ENCODE data around the gene SUSD3. TPM values are rescaled to one million over a fixed set of nuclear protein-coding genes. Genes with fewer than 3 reads are reported as not detected.

The SUSD3 gene
- total RNA-seq, 1 donor from 2014 or later, result not detected

GRCh38 chr9:93086447-93087224, 28.1 kb downstream of the SUSD3 start:
- TF ChIP-seq CTCF (IDR thresholded peaks at IDR 0.05), result no peak
- peak; percentile 8 for DNase-seq (ENCODE audit: low spot score)
- peaks cover 16% of the 10 kb centered on the region for H3K9me3 Mint-ChIP-seq (ENCODE audit: low read depth)
- H3K4me3 Mint-ChIP-seq (ENCODE audit: unreplicated experiment), result no peak overlapping the region
- H3K4me1 Mint-ChIP-seq (ENCODE audit: low read depth), result no peaks in the 10 kb centered on the region
- H3K27ac Mint-ChIP-seq (ENCODE audit: unreplicated experiment), result no peak overlapping the region
- no peaks in the 10 kb centered on the region for H3K27me3 Mint-ChIP-seq (ENCODE audit: low read depth)
- H3K36me3 Mint-ChIP-seq (ENCODE audit: low read depth), result peaks cover 4% of the 10 kb centered on the region

GRCh38 chr9:93087971-93088655, 29.6 kb downstream of the SUSD3 start:
- Mint-ChIP-seq H3K36me3 (ENCODE audit: low read depth) (peaks cover 4% of the 10 kb centered on the region), H3K9me3 (ENCODE audit: low read depth) (peaks cover 16% of the 10 kb centered on the region), H3K27ac (ENCODE audit: unreplicated experiment) (no peak overlapping the region), H3K4me1 (ENCODE audit: low read depth) (peaks cover 4% of the 10 kb centered on the region), H3K4me3 (ENCODE audit: unreplicated experiment) (no peak overlapping the region), H3K27me3 (ENCODE audit: low read depth) (no peaks in the 10 kb centered on the region)
- TF ChIP-seq CTCF (IDR thresholded peaks at IDR 0.05), result no peak
- DNase-seq (ENCODE audit: low spot score), result peak; percentile 61

GRCh38 chr9:93088656-93089015, 30.1 kb downstream of the SUSD3 start:
- Mint-ChIP-seq H3K4me1 (ENCODE audit: low read depth) (peaks cover 10% of the 10 kb centered on the region), H3K27ac (ENCODE audit: unreplicated experiment) (no peak overlapping the region), H3K27me3 (ENCODE audit: low read depth) (no peaks in the 10 kb centered on the region), H3K9me3 (ENCODE audit: low read depth) (peaks cover 16% of the 10 kb centered on the region), H3K4me3 (ENCODE audit: unreplicated experiment) (no peak overlapping the region), H3K36me3 (ENCODE audit: low read depth) (peaks cover 4% of the 10 kb centered on the region)
- peak; percentile 38 for DNase-seq (ENCODE audit: low spot score)
- no peak for TF ChIP-seq CTCF (IDR thresholded peaks at IDR 0.05)

GRCh38 chr9:93089024-93089423, 30.5 kb downstream of the SUSD3 start:
- Mint-ChIP-seq H3K4me3 (ENCODE audit: unreplicated experiment) (no peak overlapping the region), H3K4me1 (ENCODE audit: low read depth) (peaks cover 10% of the 10 kb centered on the region), H3K9me3 (ENCODE audit: low read depth) (peaks cover 16% of the 10 kb centered on the region), H3K27me3 (ENCODE audit: low read depth) (no peaks in the 10 kb centered on the region), H3K27ac (ENCODE audit: unreplicated experiment) (no peak overlapping the region), H3K36me3 (ENCODE audit: low read depth) (peaks cover 4% of the 10 kb centered on the region)
- no peak for TF ChIP-seq CTCF (IDR thresholded peaks at IDR 0.05)
- no peak for DNase-seq (ENCODE audit: low spot score)

DNA sequence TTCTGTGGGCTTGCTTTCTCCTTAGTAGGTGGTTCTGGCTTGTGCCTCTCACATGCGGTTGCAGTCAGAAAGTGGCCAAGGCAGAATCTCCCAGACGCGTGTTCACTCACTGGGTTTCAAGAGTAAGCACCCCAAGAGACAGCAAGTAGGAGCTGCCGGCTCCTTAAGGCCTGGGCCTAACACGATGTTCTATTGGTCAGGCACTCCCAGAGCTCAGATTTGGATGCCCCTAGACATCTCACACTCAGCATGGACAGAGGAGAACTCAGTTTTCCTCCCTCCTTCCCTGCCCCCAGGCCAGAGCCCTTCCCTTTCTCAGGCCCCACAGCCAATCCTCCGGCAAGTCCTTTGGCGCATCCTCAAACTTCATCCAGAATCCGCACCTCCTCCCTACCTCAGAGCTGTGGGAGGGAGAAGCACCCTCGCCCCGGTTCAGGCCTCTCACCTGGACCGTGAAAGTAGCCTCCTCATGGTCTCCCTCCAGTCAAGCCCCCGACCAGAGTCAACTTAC, 31.0 kb downstream of the SUSD3 start:
- no peak overlapping the region for H3K27ac Mint-ChIP-seq (ENCODE audit: unreplicated experiment)
- no peaks in the 10 kb centered on the region for H3K27me3 Mint-ChIP-seq (ENCODE audit: low read depth)

More for the DNA sequence above, 31.0 kb downstream of the SUSD3 start:
- Mint-ChIP-seq H3K9me3 (ENCODE audit: low read depth) (peaks cover 16% of the 10 kb centered on the region), H3K4me3 (ENCODE audit: unreplicated experiment) (no peak overlapping the region), H3K4me1 (ENCODE audit: low read depth) (peaks cover 12% of the 10 kb centered on the region), H3K36me3 (ENCODE audit: low read depth) (peaks cover 4% of the 10 kb centered on the region)
- DNase-seq (ENCODE audit: low spot score), result peak; percentile 51
- no peak for TF ChIP-seq CTCF (IDR thresholded peaks at IDR 0.05)
